Measurements from ENCODE around the gene MYO5B. TPM values are rescaled to one million over a fixed set of nuclear protein-coding genes. Genes with fewer than 3 reads are reported as not detected.

Gene MYO5B
- total and polyA plus RNA-seq, 10 of the 15 experiments (the other 5 are each of a cell fraction or from before 2014, with no cell fraction given): 2.5 to 4.5 (median 3.3) TPM

DNA sequence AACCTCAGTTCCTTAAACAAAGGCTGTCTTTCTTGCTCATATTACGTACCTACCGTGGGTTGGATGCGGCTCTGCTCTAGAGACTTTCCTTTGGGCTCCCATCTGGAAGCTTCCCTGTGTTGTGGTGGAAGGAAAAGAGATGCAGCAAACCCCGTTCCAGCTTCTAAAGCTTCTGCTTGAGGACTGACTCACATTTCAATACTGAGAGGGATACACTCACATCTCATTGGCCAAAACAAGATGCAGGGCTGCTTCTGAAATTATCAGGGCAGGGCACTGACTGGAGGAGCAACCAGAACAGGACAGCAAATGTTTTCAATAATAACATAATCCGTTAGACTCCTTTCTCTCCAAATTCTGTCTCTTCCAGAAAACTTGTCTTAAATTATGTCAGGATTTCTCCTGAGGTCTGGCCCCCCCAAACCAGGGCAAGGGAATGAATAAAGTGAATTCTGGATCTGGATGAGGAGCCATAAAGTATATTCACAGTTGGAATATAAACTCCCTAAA lies 4.5 kb upstream of the MYO5B start (continued):
- TF ChIP-seq, protein P1, sequence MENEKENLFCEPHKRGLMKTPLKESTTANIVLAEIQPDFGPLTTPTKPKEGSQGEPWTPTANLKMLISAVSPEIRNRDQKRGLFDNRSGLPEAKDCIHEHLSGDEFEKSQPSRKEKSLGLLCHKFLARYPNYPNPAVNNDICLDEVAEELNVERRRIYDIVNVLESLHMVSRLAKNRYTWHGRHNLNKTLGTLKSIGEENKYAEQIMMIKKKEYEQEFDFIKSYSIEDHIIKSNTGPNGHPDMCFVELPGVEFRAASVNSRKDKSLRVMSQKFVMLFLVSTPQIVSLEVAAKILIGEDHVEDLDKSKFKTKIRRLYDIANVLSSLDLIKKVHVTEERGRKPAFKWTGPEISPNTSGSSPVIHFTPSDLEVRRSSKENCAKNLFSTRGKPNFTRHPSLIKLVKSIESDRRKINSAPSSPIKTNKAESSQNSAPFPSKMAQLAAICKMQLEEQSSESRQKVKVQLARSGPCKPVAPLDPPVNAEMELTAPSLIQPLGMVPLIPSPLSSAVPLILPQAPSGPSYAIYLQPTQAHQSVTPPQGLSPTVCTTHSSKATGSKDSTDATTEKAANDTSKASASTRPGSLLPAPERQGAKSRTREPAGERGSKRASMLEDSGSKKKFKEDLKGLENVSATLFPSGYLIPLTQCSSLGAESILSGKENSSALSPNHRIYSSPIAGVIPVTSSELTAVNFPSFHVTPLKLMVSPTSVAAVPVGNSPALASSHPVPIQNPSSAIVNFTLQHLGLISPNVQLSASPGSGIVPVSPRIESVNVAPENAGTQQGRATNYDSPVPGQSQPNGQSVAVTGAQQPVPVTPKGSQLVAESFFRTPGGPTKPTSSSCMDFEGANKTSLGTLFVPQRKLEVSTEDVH (IDR thresholded peaks at IDR 0.05; ENCODE audit: low read depth, partially characterized antibody): no peak
- TF ChIP-seq, protein P2, sequence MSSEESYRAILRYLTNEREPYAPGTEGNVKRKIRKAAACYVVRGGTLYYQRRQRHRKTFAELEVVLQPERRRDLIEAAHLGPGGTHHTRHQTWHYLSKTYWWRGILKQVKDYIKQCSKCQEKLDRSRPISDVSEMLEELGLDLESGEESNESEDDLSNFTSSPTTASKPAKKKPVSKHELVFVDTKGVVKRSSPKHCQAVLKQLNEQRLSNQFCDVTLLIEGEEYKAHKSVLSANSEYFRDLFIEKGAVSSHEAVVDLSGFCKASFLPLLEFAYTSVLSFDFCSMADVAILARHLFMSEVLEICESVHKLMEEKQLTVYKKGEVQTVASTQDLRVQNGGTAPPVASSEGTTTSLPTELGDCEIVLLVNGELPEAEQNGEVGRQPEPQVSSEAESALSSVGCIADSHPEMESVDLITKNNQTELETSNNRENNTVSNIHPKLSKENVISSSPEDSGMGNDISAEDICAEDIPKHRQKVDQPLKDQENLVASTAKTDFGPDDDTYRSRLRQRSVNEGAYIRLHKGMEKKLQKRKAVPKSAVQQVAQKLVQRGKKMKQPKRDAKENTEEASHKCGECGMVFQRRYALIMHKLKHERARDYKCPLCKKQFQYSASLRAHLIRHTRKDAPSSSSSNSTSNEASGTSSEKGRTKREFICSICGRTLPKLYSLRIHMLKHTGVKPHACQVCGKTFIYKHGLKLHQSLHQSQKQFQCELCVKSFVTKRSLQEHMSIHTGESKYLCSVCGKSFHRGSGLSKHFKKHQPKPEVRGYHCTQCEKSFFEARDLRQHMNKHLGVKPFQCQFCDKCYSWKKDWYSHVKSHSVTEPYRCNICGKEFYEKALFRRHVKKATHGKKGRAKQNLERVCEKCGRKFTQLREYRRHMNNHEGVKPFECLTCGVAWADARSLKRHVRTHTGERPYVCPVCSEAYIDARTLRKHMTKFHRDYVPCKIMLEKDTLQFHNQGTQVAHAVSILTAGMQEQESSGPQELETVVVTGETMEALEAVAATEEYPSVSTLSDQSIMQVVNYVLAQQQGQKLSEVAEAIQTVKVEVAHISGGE (CRISPR knock-in tag; IDR thresholded peaks at IDR 0.05): no peak
- TF ChIP-seq MXI1 (IDR thresholded peaks at IDR 0.05; ENCODE audit: low read depth, low read length) (no peak), BACH1 (IDR thresholded peaks at IDR 0.05; ENCODE audit: borderline replicate concordance) (no peak), PAX8 (IDR thresholded peaks at IDR 0.05) (no peak), SMC3 (IDR thresholded peaks at IDR 0.05; ENCODE audit: borderline replicate concordance, low read length) (no peak), CHD1 (IDR thresholded peaks at IDR 0.05; ENCODE audit: low read depth, low read length) (no peak)
- TF ChIP-seq, protein P3, sequence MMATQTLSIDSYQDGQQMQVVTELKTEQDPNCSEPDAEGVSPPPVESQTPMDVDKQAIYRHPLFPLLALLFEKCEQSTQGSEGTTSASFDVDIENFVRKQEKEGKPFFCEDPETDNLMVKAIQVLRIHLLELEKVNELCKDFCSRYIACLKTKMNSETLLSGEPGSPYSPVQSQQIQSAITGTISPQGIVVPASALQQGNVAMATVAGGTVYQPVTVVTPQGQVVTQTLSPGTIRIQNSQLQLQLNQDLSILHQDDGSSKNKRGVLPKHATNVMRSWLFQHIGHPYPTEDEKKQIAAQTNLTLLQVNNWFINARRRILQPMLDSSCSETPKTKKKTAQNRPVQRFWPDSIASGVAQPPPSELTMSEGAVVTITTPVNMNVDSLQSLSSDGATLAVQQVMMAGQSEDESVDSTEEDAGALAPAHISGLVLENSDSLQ (IDR thresholded peaks at IDR 0.05): no peak
- TF ChIP-seq, protein P4, sequence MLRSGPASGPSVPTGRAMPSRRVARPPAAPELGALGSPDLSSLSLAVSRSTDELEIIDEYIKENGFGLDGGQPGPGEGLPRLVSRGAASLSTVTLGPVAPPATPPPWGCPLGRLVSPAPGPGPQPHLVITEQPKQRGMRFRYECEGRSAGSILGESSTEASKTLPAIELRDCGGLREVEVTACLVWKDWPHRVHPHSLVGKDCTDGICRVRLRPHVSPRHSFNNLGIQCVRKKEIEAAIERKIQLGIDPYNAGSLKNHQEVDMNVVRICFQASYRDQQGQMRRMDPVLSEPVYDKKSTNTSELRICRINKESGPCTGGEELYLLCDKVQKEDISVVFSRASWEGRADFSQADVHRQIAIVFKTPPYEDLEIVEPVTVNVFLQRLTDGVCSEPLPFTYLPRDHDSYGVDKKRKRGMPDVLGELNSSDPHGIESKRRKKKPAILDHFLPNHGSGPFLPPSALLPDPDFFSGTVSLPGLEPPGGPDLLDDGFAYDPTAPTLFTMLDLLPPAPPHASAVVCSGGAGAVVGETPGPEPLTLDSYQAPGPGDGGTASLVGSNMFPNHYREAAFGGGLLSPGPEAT (IDR thresholded peaks at IDR 0.05; ENCODE audit: low read depth): no peak
